Endometrial microvascular endothelial cells (primary cell): ENCODE results near the gene RCSD1. TPM values are rescaled to one million over a fixed set of nuclear protein-coding genes. Genes with fewer than 3 reads are reported as not detected.

ENCODE experiments used
- in situ Hi-C: cut with HindIII; loops from 2 replicates; pipeline ENCODE4 v1.10.0; 2017; ENCODE audit warnings: low sequenced_read_pairs, low pct_unique_long_range_greater_than_20kb; ENCODE audit errors: inconsistent ontology term
- total RNA-seq: library from RNA; depleted of rRNA; stranded (reverse); fragments of >200 nt; gene quantifications from one replicate; pipeline ENCODE4 v1.2.3, GENCODE V29; 2015; ENCODE audit errors: inconsistent ontology term

Gene RCSD1
- total RNA-seq, 1 donor from 2014 or later, result not detected

GRCh38 chr1:167678422-167678821, 48.4 kb downstream of the RCSD1 start:
- in situ Hi-C loops, result no loop called here

GRCh38 chr1:167678838-167679237, 48.8 kb downstream of the RCSD1 start:
- in situ Hi-C loops, result no loop called here

GRCh38 chr1:167679714-167680113, 49.7 kb downstream of the RCSD1 start:
- in situ Hi-C loops, result no loop called here

- in situ Hi-C loops, result no loop called here
Observed at GRCh38 chr1:167681024-167681423, 51.0 kb downstream of the RCSD1 start.

GRCh38 chr1:167681451-167682098, 51.5 kb downstream of the RCSD1 start:
- in situ Hi-C loops, result no loop called here

- in situ Hi-C loops, result no loop called here
Observed at GRCh38 chr1:167683226-167683625, 53.2 kb downstream of the RCSD1 start.

GRCh38 chr1:167683641-167684502, 53.8 kb downstream of the RCSD1 start:
- in situ Hi-C loops, result no loop called here

- in situ Hi-C loops, result no loop called here
Observed at GRCh38 chr1:167685844-167686243, 55.8 kb downstream of the RCSD1 start.

- in situ Hi-C loops, result no loop called here
Observed at GRCh38 chr1:167687919-167688519, 58.0 kb downstream of the RCSD1 start.

GRCh38 chr1:167689567-167689920, 59.5 kb downstream of the RCSD1 start:
- in situ Hi-C loops, result no loop called here

GRCh38 chr1:167690053-167690452, 60.0 kb downstream of the RCSD1 start:
- in situ Hi-C loops, result no loop called here

- in situ Hi-C loops, result no loop called here
Observed at GRCh38 chr1:167693425-167694045, 63.5 kb downstream of the RCSD1 start.

- in situ Hi-C loops, result no loop called here
Observed at GRCh38 chr1:167694691-167695090, 64.7 kb downstream of the RCSD1 start.

GRCh38 chr1:167695147-167695546, 65.1 kb downstream of the RCSD1 start:
- in situ Hi-C loops, result no loop called here

GRCh38 chr1:167695756-167696561, 65.9 kb downstream of the RCSD1 start:
- in situ Hi-C loops, result no loop called here

GRCh38 chr1:167697667-167698141, 67.7 kb downstream of the RCSD1 start:
- in situ Hi-C loops, result no loop called here

GRCh38 chr1:167698313-167698712, 68.3 kb downstream of the RCSD1 start:
- in situ Hi-C loops, result no loop called here

- in situ Hi-C loops, result no loop called here
Observed at GRCh38 chr1:167701510-167701909, 71.5 kb downstream of the RCSD1 start.

GRCh38 chr1:167703557-167703956, 73.5 kb downstream of the RCSD1 start:
- in situ Hi-C loops, result no loop called here
